Middle frontal gyrus (tissue), 1 donor: ENCODE results near the gene KCNE2.
"Not testable (repeated sequence)": the region's sequence is repeated elsewhere in the genome, so short reads cannot be mapped to it uniquely, and the experiment has no call there.

Source experiments
- DNase-seq: peaks from one replicate; pipeline ENCODE4 v3.0.0-alpha.2; 2015; ENCODE audit warnings: low spot score; ENCODE audit errors: extremely low spot score

KCNE2 gene

DNA sequence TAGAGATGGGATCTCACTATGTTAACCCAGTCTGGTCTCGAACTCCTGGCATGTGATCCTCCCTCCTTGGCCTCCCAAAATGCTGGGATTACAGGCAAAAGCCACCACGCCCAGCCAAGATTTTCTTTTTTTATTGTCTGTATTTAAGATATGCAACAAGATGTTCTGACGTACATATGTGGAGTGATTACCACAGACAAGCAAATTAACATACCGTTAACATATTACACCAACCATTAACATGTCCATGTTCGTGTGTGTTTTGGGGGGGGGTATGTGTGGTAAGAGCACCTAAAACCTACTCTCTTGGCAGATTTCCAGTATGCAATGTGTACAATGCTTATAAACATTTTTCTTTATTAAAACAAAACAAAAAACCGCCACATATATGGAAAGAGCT, 10.6 kb upstream of the KCNE2 start:
- no peak for DNase-seq

GRCh38 chr21:34354836-34355235, 9.0 kb upstream of the KCNE2 start:
- no peak for DNase-seq

GRCh38 chr21:34355570-34355969, 8.2 kb upstream of the KCNE2 start:
- DNase-seq = no peak

DNA sequence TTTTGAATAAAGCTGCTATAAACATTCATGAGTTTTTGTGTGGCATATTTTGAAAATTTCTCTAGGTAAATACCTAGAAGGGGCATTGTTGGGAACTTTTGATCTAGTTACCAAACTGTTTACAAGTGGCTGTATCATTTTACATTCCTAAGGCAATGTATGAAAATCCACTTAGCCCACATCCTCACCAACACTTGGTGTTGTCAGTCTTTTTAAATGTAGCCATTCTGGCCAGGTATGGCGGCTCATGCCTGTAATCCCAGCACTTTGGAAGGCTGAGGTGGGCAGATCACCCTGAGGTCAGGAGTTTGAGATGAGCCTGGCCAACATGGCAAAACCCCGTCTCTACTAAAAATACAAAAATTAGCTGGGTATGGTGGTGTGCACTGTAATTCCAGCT, 5.9 kb upstream of the KCNE2 start:
- no peak for DNase-seq

GRCh38 chr21:34358866-34359265, 4.9 kb upstream of the KCNE2 start:
- DNase-seq = no peak

DNA sequence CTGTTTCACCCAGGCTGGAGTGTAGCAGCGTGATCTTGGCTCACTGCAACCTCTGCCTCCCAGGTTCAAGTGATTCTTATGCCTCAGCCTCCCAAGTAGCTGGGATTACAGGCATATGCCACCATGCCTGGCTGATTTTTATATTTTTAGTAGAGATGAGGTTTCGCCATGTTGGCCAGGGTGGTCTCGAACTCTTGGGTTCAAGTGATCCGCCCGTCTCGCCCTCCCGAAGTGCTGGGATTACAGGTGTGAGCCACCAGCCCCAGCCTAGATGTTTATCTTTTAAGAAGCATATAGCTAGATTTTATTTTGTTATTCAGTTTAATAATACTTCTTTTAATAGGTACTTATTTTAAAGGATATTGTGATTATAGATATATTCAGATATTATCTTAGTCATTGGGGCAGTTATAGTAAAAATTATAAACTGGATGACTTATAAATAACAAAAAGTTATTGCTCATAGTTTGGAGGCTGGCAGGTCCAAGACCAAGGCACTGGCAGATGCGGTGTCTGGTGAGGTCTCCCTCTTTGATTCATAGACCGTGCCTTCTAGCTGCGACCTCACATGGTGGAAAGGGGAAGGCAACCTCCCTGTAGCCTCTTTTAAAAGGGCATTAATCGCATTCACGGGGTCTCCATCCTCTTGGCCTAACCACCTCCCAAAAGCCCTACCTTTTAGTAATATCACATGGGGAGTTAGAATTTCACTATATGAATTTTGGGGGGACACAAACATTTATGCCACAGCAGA, 3.1 kb upstream of the KCNE2 start:
- no peak for DNase-seq

- no peak for DNase-seq
Measured at GRCh38 chr21:34362136-34362444, 1.7 kb upstream of the KCNE2 start.

- no peak for DNase-seq
Measured at GRCh38 chr21:34362670-34363069, 1.1 kb upstream of the KCNE2 start.

DNA sequence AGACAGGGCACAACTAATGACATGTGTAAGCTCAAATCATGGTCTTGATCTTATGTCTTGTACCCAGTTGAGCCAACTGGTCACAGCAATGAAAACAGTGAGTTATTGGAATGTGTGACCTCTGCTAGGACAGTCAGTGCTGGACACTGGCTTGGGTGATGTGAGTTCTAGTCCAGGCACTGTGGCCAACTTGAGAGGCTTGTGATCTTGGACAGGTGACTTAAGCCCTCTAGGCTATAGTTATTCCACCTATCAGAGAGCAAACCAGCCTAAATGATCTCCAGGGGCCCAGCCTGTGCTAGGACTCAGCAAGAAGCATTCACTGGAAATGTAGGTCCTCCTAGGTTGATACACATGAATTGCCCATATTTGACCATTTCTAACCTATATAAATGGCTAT, 1.1 kb downstream of the KCNE2 start:
- DNase-seq = no peak

GRCh38 chr21:34365809-34366208, 2.0 kb downstream of the KCNE2 start:
- DNase-seq = no peak

DNA sequence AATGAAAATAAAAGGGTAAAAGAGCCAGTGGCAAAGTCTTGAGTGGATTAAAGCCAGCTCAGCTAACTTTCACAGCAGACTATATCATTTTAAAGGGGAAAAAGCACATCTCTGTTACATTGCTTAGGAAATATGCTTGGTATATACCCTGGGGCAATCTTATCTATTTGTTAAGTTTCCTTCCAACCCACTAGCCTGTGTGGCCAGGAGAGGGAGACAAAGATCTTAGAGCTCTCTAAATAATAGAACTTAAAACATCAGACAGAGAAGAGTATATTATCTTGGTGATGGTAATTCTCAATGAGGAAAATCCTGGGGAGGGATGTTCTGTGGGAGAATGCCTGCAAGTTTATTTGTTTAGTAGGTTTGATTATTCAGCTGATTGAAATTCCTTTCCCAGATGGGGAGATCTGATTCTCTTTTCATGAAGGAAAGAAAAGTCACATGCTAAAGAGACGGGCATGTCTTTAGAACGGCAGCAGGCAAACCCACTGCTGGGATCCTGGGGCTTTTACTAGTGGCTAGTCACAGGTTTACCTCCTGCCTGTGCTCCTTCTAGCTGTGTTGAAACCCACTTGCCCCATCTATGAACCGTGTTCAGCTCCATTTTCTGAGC, 3.6 kb downstream of the KCNE2 start:
- DNase-seq = peak; percentile 32

- DNase-seq = no peak
Measured at GRCh38 chr21:34369741-34370140, 5.9 kb downstream of the KCNE2 start.

- no peak for DNase-seq
Measured at GRCh38 chr21:34372321-34372720, 8.5 kb downstream of the KCNE2 start.

DNA sequence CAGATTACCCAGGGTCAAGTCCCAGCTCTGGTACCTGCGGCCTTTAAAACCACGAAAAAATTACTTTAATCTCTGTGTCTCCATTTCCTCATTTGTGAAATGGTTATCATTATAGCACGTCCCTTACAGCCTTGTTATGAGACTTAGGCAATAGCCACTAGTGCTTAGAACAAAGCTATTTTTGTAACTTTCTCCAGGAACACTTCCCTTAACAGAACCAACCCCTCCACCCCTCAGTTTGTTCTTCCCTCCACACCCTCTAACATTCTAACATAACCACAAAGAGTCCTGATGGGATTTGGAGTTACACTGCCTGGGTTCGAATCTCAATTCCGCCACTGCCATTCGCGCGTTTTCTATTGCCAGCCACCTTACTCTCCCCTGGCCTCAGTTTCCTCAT, 10.7 kb downstream of the KCNE2 start:
- DNase-seq = not testable (repeated sequence)

- not testable (repeated sequence) for DNase-seq
Measured at GRCh38 chr21:34374940-34375618, 11.3 kb downstream of the KCNE2 start, which contains the start of gene SMIM11. Gene SMIM11 (plus strand): TSS chr21:34375507. CDS start chr21:34379505, 3,998 bp downstream.

DNA sequence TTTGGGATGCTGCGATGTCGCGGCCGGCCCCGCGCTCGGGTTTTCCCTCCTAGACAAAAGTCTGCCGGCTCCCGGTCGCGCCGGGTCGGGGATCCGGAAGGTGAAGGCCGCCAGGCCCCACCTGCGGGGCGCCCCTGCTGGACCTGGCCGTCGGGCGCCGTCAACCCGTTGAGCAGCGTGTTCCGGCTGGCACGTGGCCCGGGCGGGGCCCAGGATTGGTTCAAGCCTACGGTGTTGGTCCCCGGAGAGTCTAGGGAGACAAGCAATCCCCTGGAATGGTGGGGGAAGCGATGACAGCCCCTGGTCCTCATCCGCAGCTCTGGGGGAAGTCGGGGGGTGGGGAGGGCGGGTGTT, 11.8 kb downstream of the KCNE2 start:
- not testable (repeated sequence) for DNase-seq

- not testable (repeated sequence) for DNase-seq
Measured at GRCh38 chr21:34383138-34383537, 19.3 kb downstream of the KCNE2 start.

GRCh38 chr21:34383724-34384415, 20.1 kb downstream of the KCNE2 start:
- DNase-seq = not testable (repeated sequence)

- DNase-seq = not testable (repeated sequence)
Measured at GRCh38 chr21:34400522-34400921, 36.7 kb downstream of the KCNE2 start.

DNA sequence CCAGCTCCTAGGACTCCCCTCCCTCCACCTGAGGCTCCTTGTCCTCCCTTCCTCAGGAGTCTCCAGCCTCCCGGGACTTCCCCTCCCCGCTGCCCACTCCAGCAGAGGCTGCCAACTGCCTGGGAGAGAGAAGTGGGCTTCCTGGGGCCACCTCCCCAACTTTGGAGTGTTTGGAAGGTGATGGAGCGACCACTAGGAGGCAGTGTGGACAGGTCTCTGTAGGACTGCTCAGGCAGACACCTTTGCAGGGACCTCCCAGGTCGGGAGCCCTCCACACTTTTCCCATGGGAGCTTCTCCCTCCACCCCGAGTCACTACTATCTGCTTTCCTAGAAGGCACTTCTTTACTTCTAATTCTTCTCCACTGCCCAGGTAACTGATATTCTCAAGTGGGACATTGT, 40.9 kb downstream of the KCNE2 start:
- DNase-seq = not testable (repeated sequence)

DNA sequence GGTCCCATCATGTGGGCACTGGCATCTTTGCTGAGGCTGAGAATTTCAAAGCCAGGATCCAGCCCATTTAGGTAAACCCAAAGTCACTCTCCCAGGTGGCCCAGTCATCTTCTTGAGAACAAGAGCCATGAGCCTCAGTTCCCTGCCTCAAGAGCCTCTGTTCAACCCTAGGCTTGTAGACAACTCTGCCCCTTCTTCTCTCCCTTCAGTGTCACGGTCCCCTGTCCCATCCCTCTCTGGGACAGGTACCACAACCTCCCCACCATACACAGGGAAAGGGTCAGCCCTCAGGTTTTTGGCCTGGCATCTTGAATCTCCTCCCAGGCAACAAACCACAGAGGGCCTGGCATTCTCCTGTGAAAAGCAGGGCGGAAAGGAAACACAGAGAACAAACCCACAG, 41.9 kb downstream of the KCNE2 start:
- DNase-seq = not testable (repeated sequence)

DNA sequence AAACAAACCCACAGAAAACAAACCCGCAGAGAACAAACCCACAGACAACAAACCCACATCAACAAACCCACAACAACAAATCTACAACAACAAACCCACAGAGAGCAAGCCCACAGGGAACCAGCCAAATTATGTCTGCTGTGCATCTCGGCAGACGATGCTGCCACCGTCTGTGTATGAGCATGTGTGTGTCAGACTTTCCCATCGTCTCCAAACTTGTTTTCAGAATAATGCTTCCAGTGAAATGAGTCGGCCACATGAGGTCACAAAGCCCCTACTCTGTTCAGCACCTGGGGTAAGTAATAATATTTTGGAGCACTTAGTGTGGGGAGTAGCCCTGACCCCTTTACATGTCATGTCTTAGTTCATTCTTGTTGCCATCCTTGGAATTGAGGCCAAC, 42.3 kb downstream of the KCNE2 start:
- not testable (repeated sequence) for DNase-seq
